ENCODE measurements around the gene MYO5B.

Gene MYO5B

GRCh38 chr18:50042611-50043010, 152.3 kb downstream of the MYO5B start:
- H3K9me3 ChIP-seq (ENCODE audit: insufficient read depth, low read length, severe bottlenecking) = no peaks in the 10 kb centered on the region
- ATAC-seq (ENCODE audit: insufficient read depth, low read depth) = no peak
- no peak overlapping the region for H3K4me2 ChIP-seq (ENCODE audit: insufficient read depth, low read length)
- H3K4me1 ChIP-seq (ENCODE audit: insufficient read depth, low read length) = no peaks in the 10 kb centered on the region
- H2AFZ ChIP-seq (ENCODE audit: low read depth, low read length) = no peak overlapping the region
- H3K79me2 ChIP-seq (ENCODE audit: insufficient read depth, low read length) = no peaks in the 10 kb centered on the region
- no peak overlapping the region for H3K9ac ChIP-seq (ENCODE audit: low read depth, low read length)
- no peak overlapping the region for H3K4me3 ChIP-seq (ENCODE audit: low read depth in 1 of 2, low read length in 2 of 2)
- H4K20me1 ChIP-seq (ENCODE audit: insufficient read depth, low read length) = no peaks in the 10 kb centered on the region
- H3K27ac ChIP-seq (ENCODE audit: low read length) = no peak overlapping the region
- peaks cover 9% of the 10 kb centered on the region for H3K27me3 ChIP-seq (ENCODE audit: insufficient read depth, low read length, poor library complexity)
- no peak for TF ChIP-seq CTCF (IDR thresholded peaks at IDR 0.05; ENCODE audit: borderline replicate concordance, extremely low read depth, low read length, poor library complexity, severe bottlenecking)
- TF ChIP-seq EZH2 (IDR thresholded peaks at IDR 0.05; ENCODE audit: borderline replicate concordance, low read depth, low read length, severe bottlenecking) = no peak
- no peak for DNase-seq
- no peaks in the 10 kb centered on the region for H3K36me3 ChIP-seq (ENCODE audit: insufficient read depth, low read length)

GRCh38 chr18:50039746-50040145, 155.2 kb downstream of the MYO5B start:
- no peak overlapping the region for H2AFZ ChIP-seq (ENCODE audit: low read depth, low read length)

DNA sequence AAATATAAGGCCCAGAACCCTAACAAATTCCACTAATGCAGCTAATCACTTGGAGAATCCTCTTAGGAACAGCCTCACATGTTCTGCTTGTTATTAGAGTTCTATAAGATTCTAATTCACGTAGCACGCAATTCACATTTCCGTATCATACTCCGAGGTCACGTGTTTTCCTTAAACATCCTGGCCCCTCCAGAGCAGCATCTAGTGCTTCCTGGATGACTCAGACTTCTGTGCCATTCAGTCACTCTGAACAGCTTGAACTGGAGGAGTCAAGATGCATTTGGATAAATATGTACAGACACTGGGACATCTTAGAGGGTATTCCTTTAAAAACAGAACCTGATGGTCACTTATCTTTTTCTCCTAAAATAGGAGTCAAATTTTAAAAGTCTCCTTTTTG, 156.5 kb downstream of the MYO5B start:
- TF ChIP-seq CTCF (IDR thresholded peaks at IDR 0.05; ENCODE audit: borderline replicate concordance, extremely low read depth, low read length, poor library complexity, severe bottlenecking) (no peak), EZH2 (IDR thresholded peaks at IDR 0.05; ENCODE audit: borderline replicate concordance, low read depth, low read length, severe bottlenecking) (no peak)
- no peak for ATAC-seq (ENCODE audit: insufficient read depth, low read depth)
- DNase-seq = no peak

More at GRCh38 chr18:50039746-50040145, 155.2 kb downstream of the MYO5B start:
- TF ChIP-seq EZH2 (IDR thresholded peaks at IDR 0.05; ENCODE audit: borderline replicate concordance, low read depth, low read length, severe bottlenecking) (no peak), CTCF (IDR thresholded peaks at IDR 0.05; ENCODE audit: borderline replicate concordance, extremely low read depth, low read length, poor library complexity, severe bottlenecking) (no peak)
- H4K20me1 ChIP-seq (ENCODE audit: insufficient read depth, low read length) = no peaks in the 10 kb centered on the region
- no peak overlapping the region for H3K4me2 ChIP-seq (ENCODE audit: insufficient read depth, low read length)
- ATAC-seq (ENCODE audit: insufficient read depth, low read depth) (no peak), DNase-seq (no peak)
- H3K4me3 ChIP-seq (ENCODE audit: low read depth in 1 of 2, low read length in 2 of 2) = no peak overlapping the region
- H3K9me3 ChIP-seq (ENCODE audit: insufficient read depth, low read length, severe bottlenecking) = no peaks in the 10 kb centered on the region
- no peak overlapping the region for H3K27ac ChIP-seq (ENCODE audit: low read length)
- peaks cover 12% of the 10 kb centered on the region for H3K27me3 ChIP-seq (ENCODE audit: insufficient read depth, low read length, poor library complexity)
- no peaks in the 10 kb centered on the region for H3K4me1 ChIP-seq (ENCODE audit: insufficient read depth, low read length)
- H3K9ac ChIP-seq (ENCODE audit: low read depth, low read length) = no peak overlapping the region
- H3K79me2 ChIP-seq (ENCODE audit: insufficient read depth, low read length) = no peaks in the 10 kb centered on the region
- no peaks in the 10 kb centered on the region for H3K36me3 ChIP-seq (ENCODE audit: insufficient read depth, low read length)

DNA sequence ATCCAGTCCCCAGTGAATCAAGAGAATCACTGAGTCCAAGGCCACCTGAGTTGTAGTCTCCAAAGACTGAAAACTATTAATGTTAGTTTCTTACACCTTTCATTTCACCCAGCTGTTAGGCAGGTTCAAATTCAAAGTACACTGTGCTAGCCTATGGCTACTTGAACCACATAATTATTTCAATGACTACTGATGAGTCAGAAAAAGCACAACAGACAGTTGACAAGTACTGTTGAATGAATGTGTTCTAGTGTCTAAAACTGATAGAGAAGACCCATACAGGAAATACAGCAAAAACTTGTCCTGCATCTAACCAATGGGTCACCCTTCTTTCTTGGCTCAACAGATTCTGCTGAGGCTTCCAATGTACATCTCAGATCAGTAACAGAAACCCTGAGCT, 160.9 kb downstream of the MYO5B start:
- no peaks in the 10 kb centered on the region for H3K9me3 ChIP-seq (ENCODE audit: insufficient read depth, low read length, severe bottlenecking)

More for the DNA sequence above, 156.5 kb downstream of the MYO5B start:
- Histone ChIP-seq H4K20me1 (ENCODE audit: insufficient read depth, low read length) (no peaks in the 10 kb centered on the region), H3K27ac (ENCODE audit: low read length) (no peak overlapping the region), H3K79me2 (ENCODE audit: insufficient read depth, low read length) (no peaks in the 10 kb centered on the region), H3K9ac (ENCODE audit: low read depth, low read length) (no peak overlapping the region), H2AFZ (ENCODE audit: low read depth, low read length) (no peak overlapping the region), H3K36me3 (ENCODE audit: insufficient read depth, low read length) (no peaks in the 10 kb centered on the region), H3K4me2 (ENCODE audit: insufficient read depth, low read length) (no peak overlapping the region), H3K27me3 (ENCODE audit: insufficient read depth, low read length, poor library complexity) (peaks cover 12% of the 10 kb centered on the region), H3K4me1 (ENCODE audit: insufficient read depth, low read length) (no peaks in the 10 kb centered on the region), H3K4me3 (ENCODE audit: low read depth in 1 of 2, low read length in 2 of 2) (no peak overlapping the region), H3K9me3 (ENCODE audit: insufficient read depth, low read length, severe bottlenecking) (no peaks in the 10 kb centered on the region)

More for the DNA sequence above, 160.9 kb downstream of the MYO5B start:
- no peak for DNase-seq
- Histone ChIP-seq H3K4me2 (ENCODE audit: insufficient read depth, low read length) (no peak overlapping the region), H3K4me3 (ENCODE audit: low read depth in 1 of 2, low read length in 2 of 2) (no peak overlapping the region), H4K20me1 (ENCODE audit: insufficient read depth, low read length) (no peaks in the 10 kb centered on the region), H2AFZ (ENCODE audit: low read depth, low read length) (no peak overlapping the region), H3K79me2 (ENCODE audit: insufficient read depth, low read length) (no peaks in the 10 kb centered on the region), H3K27me3 (ENCODE audit: insufficient read depth, low read length, poor library complexity) (peaks cover 12% of the 10 kb centered on the region), H3K27ac (ENCODE audit: low read length) (no peak overlapping the region), H3K4me1 (ENCODE audit: insufficient read depth, low read length) (no peaks in the 10 kb centered on the region), H3K9ac (ENCODE audit: low read depth, low read length) (no peak overlapping the region), H3K36me3 (ENCODE audit: insufficient read depth, low read length) (no peaks in the 10 kb centered on the region)
- TF ChIP-seq EZH2 (IDR thresholded peaks at IDR 0.05; ENCODE audit: borderline replicate concordance, low read depth, low read length, severe bottlenecking) (no peak), CTCF (IDR thresholded peaks at IDR 0.05; ENCODE audit: borderline replicate concordance, extremely low read depth, low read length, poor library complexity, severe bottlenecking) (no peak)
- no peak for ATAC-seq (ENCODE audit: insufficient read depth, low read depth)

All from DND-41 (cell line).